ENCODE results near the gene BCL7A. TPM values are rescaled to one million over a fixed set of nuclear protein-coding genes. Genes with fewer than 3 reads are reported as not detected.

BCL7A gene
- total RNA-seq, 1 donor from 2014 or later = 13.7 TPM

- DNase-seq (ENCODE audit: extremely low read depth, low read depth, low spot score) = no peak
Observed at GRCh38 chr12:122073815-122074214, 52.1 kb downstream of the BCL7A start.

GRCh38 chr12:122076743-122077495 is 55.2 kb downstream of the BCL7A start:
- no peak for DNase-seq (ENCODE audit: extremely low read depth, low read depth, low spot score)

- DNase-seq (ENCODE audit: extremely low read depth, low read depth, low spot score) = no peak
Observed at GRCh38 chr12:122078141-122079032, 56.7 kb downstream of the BCL7A start, which contains the start of gene MLXIP. TSS of gene MLXIP (plus strand) at chr12:122078756. CDS start at chr12:122078854, 98 bp downstream.

GRCh38 chr12:122079033-122079531 is 57.4 kb downstream of the BCL7A start:
- no peak for DNase-seq (ENCODE audit: extremely low read depth, low read depth, low spot score)

GRCh38 chr12:122079532-122080081 is 57.9 kb downstream of the BCL7A start:
- no peak for DNase-seq (ENCODE audit: extremely low read depth, low read depth, low spot score)

- DNase-seq (ENCODE audit: extremely low read depth, low read depth, low spot score) = no peak
Observed at GRCh38 chr12:122080149-122081082, 58.7 kb downstream of the BCL7A start.

- no peak for DNase-seq (ENCODE audit: extremely low read depth, low read depth, low spot score)
Observed at GRCh38 chr12:122081083-122081696, 59.5 kb downstream of the BCL7A start.

DNA sequence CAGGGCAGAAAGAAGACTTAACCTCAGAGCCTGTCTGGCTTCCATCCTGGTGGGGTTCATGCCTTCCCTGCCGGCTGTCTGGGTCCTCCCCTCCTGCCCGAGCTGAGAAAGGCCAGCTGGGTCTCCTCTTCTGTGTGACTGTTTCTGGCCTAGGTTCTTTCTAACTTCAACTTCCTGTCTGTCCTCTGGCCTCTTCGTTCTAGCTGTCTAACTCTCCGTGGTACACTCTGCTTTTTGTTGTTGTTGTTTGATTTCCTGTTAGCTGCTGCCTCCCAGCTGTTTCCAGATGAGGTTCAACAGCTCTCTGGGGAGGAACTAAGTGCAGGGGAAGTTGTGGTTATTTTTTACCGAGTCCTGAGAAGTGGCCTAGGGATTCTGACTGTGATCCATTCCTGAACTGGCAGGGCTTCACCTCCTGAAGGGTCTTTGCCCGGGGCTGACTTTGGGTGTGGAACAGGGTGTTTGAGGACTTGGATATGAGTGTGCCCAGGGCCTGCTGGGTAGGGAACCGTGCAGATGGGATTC is 60.1 kb downstream of the BCL7A start:
- no peak for DNase-seq (ENCODE audit: extremely low read depth, low read depth, low spot score)

DNA sequence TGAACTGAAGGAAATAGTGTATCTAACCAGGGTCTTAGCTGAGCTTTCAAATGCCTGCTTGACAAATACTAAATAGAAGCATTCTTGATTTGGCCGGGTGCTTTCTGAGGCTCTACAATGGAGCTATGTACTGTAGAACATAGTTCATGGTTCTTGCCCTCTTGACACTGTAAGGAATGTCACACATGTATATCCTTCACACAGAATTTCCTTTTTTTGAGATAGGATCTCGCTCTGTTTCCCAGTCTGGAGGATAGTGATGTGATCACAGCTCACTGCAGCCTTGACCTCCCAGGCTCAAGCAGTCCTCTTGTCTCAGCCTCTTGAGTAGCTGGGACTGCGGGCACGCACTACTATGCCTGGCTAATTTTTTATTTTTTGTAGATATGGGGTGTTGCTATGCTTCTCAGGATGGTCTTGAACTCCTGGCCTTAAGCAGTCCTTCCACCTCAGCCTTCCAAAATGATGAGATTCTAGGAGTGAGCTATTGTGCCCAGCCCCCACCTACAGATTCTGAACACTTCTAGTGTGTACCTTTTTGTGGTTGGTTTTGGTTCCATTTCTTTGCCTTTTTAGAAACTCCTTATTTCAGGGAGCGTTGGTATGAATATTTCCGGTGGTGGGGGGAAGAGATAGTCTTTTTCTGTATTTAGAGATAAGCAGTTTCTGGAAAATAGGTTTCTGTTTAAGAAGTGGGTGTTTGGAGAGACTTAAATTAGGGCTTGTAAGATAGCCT is 61.1 kb downstream of the BCL7A start:
- no peak for DNase-seq (ENCODE audit: extremely low read depth, low read depth, low spot score)

DNA sequence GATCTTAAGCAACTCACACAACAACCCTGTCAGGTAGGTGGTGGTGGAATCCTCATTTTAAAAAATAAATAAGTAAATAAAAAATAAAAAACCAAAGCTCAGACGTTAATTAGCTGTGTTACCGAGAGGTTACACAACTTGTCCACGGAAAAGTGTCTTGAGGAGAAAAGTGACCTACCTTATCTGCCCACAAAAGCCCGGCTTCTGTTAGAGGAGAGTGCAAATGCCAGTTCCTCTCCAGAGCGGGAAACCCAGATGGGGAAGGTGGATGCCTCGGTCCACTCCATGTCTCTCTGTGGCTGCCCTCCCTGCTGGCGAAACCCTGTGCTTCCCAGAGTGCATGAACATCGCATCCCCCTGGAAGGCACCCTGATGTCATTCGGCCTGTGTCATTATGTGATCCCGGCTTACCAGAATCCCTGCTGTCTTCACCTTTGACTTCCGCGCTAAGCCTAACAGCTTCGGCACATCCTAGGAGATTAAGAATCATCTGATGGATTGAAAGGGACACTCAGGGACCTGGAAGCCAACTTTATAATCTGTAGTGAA is 63.2 kb downstream of the BCL7A start:
- DNase-seq (ENCODE audit: extremely low read depth, low read depth, low spot score) = no peak

- no peak for DNase-seq (ENCODE audit: extremely low read depth, low read depth, low spot score)
Observed at GRCh38 chr12:122085591-122085990, 63.9 kb downstream of the BCL7A start.

DNA sequence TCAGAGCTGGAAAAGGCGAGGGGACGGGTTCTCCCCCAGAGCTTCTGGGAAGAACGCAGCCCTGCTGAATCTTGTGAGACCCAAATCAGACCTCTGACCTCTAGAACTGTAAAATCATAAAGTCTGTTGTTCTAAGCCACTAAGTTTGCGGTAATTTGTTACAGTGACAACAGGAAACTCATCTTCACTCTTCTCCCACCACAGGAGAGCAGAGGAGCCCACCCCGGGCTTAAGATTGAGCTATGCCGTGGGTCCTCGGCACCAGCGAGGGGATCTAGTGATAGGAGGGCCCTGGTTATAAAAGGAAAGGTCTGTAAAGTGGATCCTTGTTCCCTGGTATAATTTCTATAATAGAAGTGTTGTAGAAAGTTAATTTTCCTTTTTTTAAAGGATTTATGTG is 64.4 kb downstream of the BCL7A start:
- no peak for DNase-seq (ENCODE audit: extremely low read depth, low read depth, low spot score)

DNA sequence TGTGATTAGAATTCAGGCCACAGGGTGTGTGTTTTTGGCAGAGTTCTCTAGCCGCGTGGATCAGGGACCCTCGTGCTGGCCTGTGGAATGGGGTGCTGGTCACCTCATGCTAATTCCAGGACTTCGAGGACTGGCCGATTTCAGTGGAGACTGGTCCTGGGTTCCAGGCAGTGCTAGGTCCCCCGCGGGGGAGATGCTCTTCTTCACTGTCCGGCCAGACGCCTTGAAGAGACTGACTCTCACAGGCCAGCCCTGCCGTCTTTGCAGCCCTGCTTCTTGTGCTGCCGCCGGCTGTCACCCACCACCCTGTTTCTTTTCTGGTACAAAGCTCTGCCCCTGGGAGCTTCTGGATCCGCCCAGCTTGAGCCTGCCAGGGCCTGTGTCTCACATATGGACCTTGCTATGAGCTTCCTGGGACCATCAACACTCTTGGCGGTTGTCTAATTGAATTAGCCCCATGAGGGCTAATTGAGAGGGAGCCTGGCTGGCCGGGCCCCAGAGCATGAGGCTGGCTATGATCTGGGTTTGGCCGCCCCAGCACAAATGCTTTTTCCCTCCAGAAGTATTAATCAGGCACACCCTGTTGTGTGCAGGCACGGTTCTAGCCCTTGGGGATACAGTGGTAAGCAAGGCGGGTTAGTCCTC is 65.1 kb downstream of the BCL7A start:
- DNase-seq (ENCODE audit: extremely low read depth, low read depth, low spot score) = no peak

DNA sequence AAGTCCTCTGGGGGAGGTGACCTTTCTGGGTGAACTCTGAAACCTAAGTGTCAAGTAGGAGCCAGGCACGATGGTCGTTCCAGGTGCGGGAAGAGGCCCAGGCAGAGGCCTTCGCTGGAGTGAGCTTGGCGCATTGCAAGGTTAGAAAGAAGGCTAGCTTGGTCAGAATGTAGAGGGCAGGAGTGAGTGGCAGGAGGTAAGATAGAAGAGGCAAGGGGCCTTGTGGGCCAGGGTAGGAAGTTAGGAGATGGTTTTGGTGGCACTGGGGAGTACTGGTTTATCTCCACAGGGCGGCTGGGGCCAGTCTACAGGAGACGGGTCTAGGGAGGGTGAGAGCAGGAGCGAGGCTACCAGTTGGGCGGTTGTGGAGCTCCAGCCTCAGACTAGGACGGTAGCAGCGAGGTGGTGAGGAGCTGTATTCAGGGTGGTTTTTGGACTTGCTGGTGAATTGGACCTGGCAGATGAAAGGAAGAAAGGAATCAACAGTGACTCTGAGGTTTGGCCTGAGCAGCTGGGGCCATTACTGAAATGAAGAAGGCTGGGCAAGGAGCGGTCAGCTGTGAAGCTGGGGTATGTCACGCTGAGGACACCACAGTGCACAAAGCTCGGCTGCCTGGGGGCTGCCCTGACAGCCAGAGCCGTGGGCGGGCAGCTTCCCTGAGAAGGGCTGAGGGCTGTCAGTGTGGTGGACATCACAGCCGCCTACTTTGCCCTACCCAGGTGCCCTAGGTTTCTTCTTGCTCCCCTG is 65.9 kb downstream of the BCL7A start:
- no peak for DNase-seq (ENCODE audit: extremely low read depth, low read depth, low spot score)

DNA sequence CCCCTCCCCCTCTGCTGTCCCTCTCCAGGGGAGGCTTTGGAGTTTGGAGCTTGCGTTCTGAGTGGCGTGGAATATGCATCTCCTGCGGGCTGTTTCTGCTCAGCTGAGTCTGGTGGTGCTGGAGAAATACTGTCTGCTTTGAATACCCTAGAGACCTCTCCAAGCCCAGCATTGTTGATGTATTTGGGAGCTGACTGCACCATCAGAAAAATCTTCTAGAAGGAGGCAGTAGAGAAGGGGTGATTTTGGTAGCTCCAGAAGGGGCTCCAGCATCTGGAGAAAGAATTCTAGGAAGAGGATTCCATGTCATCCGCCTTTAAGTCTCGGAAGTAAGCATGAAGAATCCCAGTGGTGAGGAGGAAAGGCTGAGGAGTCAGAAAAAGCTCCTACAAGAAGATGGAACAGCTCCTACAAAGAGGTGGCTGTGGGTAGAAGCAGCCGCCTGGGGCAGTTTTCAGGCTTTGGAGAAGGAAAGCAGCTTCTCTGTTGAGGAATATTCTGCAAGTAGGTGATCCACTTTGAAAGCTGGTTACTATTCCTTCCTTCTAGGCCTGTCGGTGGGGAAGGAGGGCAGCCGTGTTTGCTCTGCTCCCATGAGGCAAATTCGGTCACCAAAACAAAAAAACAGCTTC is 66.6 kb downstream of the BCL7A start:
- no peak for DNase-seq (ENCODE audit: extremely low read depth, low read depth, low spot score)

GRCh38 chr12:122089077-122089476 is 67.4 kb downstream of the BCL7A start:
- DNase-seq (ENCODE audit: extremely low read depth, low read depth, low spot score) = no peak

Measured in glomerular endothelial cell (primary cell).